HepG2 (cell line): ENCODE results near the gene INTS2. TPM values are rescaled to one million over a fixed set of nuclear protein-coding genes. Genes with fewer than 3 reads are reported as not detected.

Experiments used
- ARNT ChIP-seq: fragments of 450-650 bp; IDR thresholded peaks from 2 replicates; pipeline ENCODE4 v1.6.1; 2017
- CEBPG ChIP-seq: IDR thresholded peaks from 2 replicates; pipeline ENCODE4 v1.6.1; 2016
- CREB3 ChIP-seq: sonication (generic); formaldehyde crosslinking; IDR thresholded peaks from 2 replicates; pipeline ENCODE4 v1.5.0; 2020; ENCODE audit warnings: missing genetic modification reagents
- E2F1 ChIP-seq: sonication (generic); formaldehyde crosslinking; IDR thresholded peaks from 2 replicates; pipeline ENCODE4 v1.5.0; 2020; ENCODE audit warnings: missing genetic modification reagents
- FOSL1 ChIP-seq: sonication (generic); formaldehyde crosslinking; IDR thresholded peaks from 2 replicates; pipeline ENCODE4 v1.9.0; 2021; ENCODE audit warnings: missing genetic modification reagents, borderline replicate concordance
- GATAD2A ChIP-seq: IDR thresholded peaks from 2 replicates; pipeline ENCODE4 v1.6.1; 2016
- GMEB1 ChIP-seq: sonication (generic); formaldehyde crosslinking; IDR thresholded peaks from 2 replicates; pipeline ENCODE4 v1.5.1; 2020; ENCODE audit warnings: missing genetic modification reagents, mild to moderate bottlenecking, borderline replicate concordance
- HHEX ChIP-seq: IDR thresholded peaks from 2 replicates; pipeline ENCODE4 v1.6.1; 2016; ENCODE audit warnings: control low read depth
- HOXA5 ChIP-seq: sonication (generic); formaldehyde crosslinking; IDR thresholded peaks from 2 replicates; pipeline ENCODE4 v1.4.0; 2020; ENCODE audit warnings: missing genetic modification reagents
- IRF1 ChIP-seq: sonication (generic); formaldehyde crosslinking; IDR thresholded peaks from 2 replicates; pipeline ENCODE4 v1.4.0; 2020; ENCODE audit warnings: low read depth, mild to moderate bottlenecking, missing genetic modification reagents
- KLF15 ChIP-seq: sonication (generic); formaldehyde crosslinking; IDR thresholded peaks from 2 replicates; pipeline ENCODE4 v1.8.1; 2023; ENCODE audit warnings: borderline replicate concordance, mild to moderate bottlenecking, inconsistent platforms, missing genetic modification reagents, mixed read lengths
- LBX2 ChIP-seq: sonication (generic); formaldehyde crosslinking; IDR thresholded peaks from 2 replicates; pipeline ENCODE4 v1.5.0; 2020; ENCODE audit warnings: missing genetic modification reagents, mild to moderate bottlenecking, borderline replicate concordance
- MAF1 ChIP-seq: sonication (generic); formaldehyde crosslinking; IDR thresholded peaks from 2 replicates; pipeline ENCODE4 v1.5.0; 2020; ENCODE audit warnings: missing genetic modification reagents, borderline replicate concordance
- MEF2D ChIP-seq: sonication (generic); formaldehyde crosslinking; IDR thresholded peaks from 2 replicates; pipeline ENCODE4 v1.5.1; 2020; ENCODE audit warnings: mild to moderate bottlenecking, missing genetic modification reagents
- PHB2 ChIP-seq: fragments of 450-650 bp; IDR thresholded peaks from 2 replicates; pipeline ENCODE4 v1.6.1; 2018; ENCODE audit not compliant: partially characterized antibody
- SAP130 ChIP-seq: IDR thresholded peaks from 2 replicates; pipeline ENCODE4 v1.6.1; 2016; ENCODE audit warnings: low read depth
- SMARCC2 ChIP-seq: fragments of 450-650 bp; IDR thresholded peaks from 2 replicates; pipeline ENCODE4 v1.6.1; 2017; ENCODE audit warnings: antibody characterized with exemption, mild to moderate bottlenecking
- TAF15 ChIP-seq: fragments of 200-400 bp; formaldehyde crosslinking; IDR thresholded peaks from one replicate; pipeline ENCODE4 v1.6.1; 2018; ENCODE audit warnings: mild to moderate bottlenecking, low read depth, low read length; ENCODE audit not compliant: poor library complexity, severe bottlenecking
- TSC22D2 ChIP-seq: sonication (generic); formaldehyde crosslinking; IDR thresholded peaks from 2 replicates; pipeline ENCODE4 v1.5.1; 2020; ENCODE audit warnings: missing genetic modification reagents, mild to moderate bottlenecking, borderline replicate concordance
- ZMYM3 ChIP-seq: sonication (generic); formaldehyde crosslinking; IDR thresholded peaks from 2 replicates; pipeline ENCODE4 v1.5.1; 2020; ENCODE audit warnings: mild to moderate bottlenecking, missing genetic modification reagents
- ZNF225 ChIP-seq: sonication (generic); formaldehyde crosslinking; IDR thresholded peaks from 2 replicates; pipeline ENCODE4 v1.4.0; 2020; ENCODE audit warnings: mild to moderate bottlenecking, missing genetic modification reagents
- ZNF430 ChIP-seq: sonication (generic); formaldehyde crosslinking; IDR thresholded peaks from 2 replicates; pipeline ENCODE4 v1.9.0; 2021; ENCODE audit warnings: mild to moderate bottlenecking, missing genetic modification reagents
- ZNF567 ChIP-seq: sonication (generic); formaldehyde crosslinking; IDR thresholded peaks from 2 replicates; pipeline ENCODE4 v1.8.1; 2023; ENCODE audit warnings: mild to moderate bottlenecking, missing genetic modification reagents, borderline replicate concordance
- ZNF768 ChIP-seq: sonication (generic); formaldehyde crosslinking; IDR thresholded peaks from 2 replicates; pipeline ENCODE4 v1.4.0; 2020; ENCODE audit warnings: missing genetic modification reagents
- ZNF784 ChIP-seq: sonication (generic); formaldehyde crosslinking; IDR thresholded peaks from 2 replicates; pipeline ENCODE4 v1.5.1; 2020; ENCODE audit warnings: missing genetic modification reagents, mild to moderate bottlenecking, borderline replicate concordance
- polyA plus RNA-seq, 8 experiments: library from polyadenylated mRNA; depleted of rRNA in 3 of 8; stranded (reverse) in 7 of 8; unstranded in 1 of 8; fragments of >200 nt; fragmentation: Illumina TruSeq in 4 of 8; extraction: Trizol in 4 of 8; gene quantifications; 2 replicates each; pipeline versions ENCODE4 v1.2.1 to v1.2.3, GENCODE V29; 2011 to 2016; ENCODE audit warnings: low read depth in 4 of 8, missing spikeins in 1 of 8, mixed read lengths in 1 of 8; ENCODE audit not compliant: insufficient read depth in 1 of 8
- total RNA-seq, 5 experiments: library from RNA; depleted of rRNA; stranded (reverse); fragments of >200 nt; fragmentation: Illumina TruSeq; extraction: Trizol; gene quantifications; 2 replicates each; pipeline ENCODE4 v1.2.3, GENCODE V29; 2016; ENCODE audit warnings: low read depth in 1 of 5

The INTS2 gene
- total and polyA plus RNA-seq, 2 of the 13 experiments (the other 11 are each of a cell fraction or from before 2014, with no cell fraction given), result 20.5 to 30.2 TPM

- TF ChIP-seq LBX2 (CRISPR knock-in tag) (peak; percentile 92), KLF15 (CRISPR knock-in tag) (no peak), TSC22D2 (CRISPR knock-in tag) (peak; percentile 68; the same call in 1 of the 2 replicates), MEF2D (CRISPR knock-in tag) (peak; percentile 63), ARNT (no peak), ZNF784 (CRISPR knock-in tag) (0 out of 2 replicates have a peak, but pooled peaks have one; percentile 95), ZNF225 (peak; percentile 96), CEBPG (no peak), ZMYM3 (CRISPR knock-in tag) (no peak), MAF1 (no peak; the same call in 1 of the 2 replicates), TAF15 (peak; percentile 71), ZNF430 (CRISPR knock-in tag) (peak; percentile 95), HHEX (CRISPR knock-in tag) (no peak), SAP130 (CRISPR knock-in tag) (peak; percentile 89), SMARCC2 (no peak), CREB3 (CRISPR knock-in tag) (no peak), ZNF768 (CRISPR knock-in tag) (peak; percentile 87), FOSL1 (no peak), E2F1 (no peak), IRF1 (peak; percentile 81; the same call in 1 of the 2 replicates), GATAD2A (CRISPR knock-in tag) (peak; percentile 61; the same call in 1 of the 2 replicates), PHB2 (no peak), HOXA5 (CRISPR knock-in tag) (peak; percentile 68), ZNF567 (CRISPR knock-in tag) (no peak; the same call in 1 of the 2 replicates), GMEB1 (CRISPR knock-in tag) (peak; percentile 83)
Observed at GRCh38 chr17:61927208-61928100, at the start of gene INTS2 (continued).
